GM21723 (cell line): ENCODE measurements around the gene HOXD9.

Experiments used
- ATAC-seq: cut with Tn5 transposase; IDR thresholded peaks from one replicate; pipeline ENCODE4 v1.9.1; 2021; ENCODE audit warnings: mild to moderate bottlenecking, moderate library complexity; ENCODE audit not compliant: unreplicated experiment

The HOXD9 gene

GRCh38 chr2:176098366-176099158 lies 24.0 kb upstream of the HOXD9 start:
- ATAC-seq: no peak

DNA sequence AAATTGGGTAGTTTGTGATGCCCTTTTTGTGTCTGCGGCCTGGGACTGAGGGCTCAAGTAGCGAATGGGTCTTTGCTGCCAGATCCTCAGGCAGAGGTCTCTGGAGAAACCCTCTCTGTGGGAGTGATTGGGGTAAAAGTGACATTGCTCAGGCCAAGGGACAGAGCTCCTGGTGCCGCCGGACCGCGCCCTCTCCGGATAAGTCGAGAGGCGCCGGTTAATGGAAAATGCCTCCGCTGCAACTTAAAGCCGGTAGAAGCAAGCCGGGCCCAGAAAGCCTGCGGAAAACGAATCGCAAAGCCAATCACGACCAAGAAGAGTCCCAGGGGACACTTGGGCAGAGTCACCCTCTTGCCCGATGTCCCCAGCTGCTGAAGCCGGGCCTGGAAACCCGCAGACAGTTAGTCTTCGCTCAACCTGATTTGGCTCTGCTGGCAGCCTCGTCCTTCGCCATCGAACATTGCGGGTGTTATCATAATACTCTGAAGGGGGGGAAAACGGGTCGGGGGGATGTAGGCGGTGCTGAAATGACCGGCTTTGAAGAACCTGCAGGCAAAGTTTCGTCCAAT lies 23.3 kb upstream of the HOXD9 start:
- ATAC-seq: no peak

DNA sequence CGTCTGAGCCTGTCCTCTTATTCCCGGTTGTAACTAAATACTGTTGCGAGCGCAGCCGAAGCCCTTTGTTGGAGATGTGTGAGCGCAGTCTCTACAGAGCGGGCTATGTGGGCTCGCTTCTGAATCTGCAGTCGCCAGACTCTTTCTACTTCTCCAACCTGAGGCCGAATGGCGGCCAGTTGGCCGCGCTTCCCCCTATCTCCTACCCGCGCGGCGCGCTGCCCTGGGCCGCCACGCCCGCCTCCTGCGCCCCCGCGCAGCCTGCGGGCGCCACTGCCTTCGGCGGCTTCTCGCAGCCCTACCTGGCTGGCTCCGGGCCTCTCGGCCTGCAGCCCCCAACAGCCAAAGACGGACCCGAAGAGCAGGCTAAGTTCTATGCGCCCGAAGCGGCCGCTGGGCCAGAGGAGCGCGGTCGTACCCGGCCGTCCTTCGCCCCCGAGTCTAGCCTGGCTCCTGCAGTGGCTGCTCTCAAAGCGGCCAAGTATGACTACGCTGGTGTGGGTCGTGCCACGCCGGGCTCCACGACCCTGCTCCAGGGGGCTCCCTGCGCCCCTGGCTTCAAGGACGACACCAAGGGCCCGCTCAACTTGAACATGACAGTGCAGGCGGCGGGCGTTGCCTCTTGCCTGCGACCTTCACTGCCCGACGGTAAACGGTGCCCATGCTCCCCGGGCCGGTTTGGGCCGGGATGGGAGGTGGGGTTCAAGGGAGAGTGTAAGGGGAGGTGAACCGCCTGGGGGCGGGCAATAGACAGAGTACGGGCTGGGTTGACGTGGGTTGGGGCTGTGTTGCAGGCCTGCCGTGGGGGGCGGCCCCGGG lies 22.6 kb upstream of the HOXD9 start, which contains the start of gene HOXD12:
Gene HOXD12 (plus strand): TSS at position 68 of the 819 bp plus-strand sequence. CDS start 7 bp downstream, at position 75.
- no peak for ATAC-seq

DNA sequence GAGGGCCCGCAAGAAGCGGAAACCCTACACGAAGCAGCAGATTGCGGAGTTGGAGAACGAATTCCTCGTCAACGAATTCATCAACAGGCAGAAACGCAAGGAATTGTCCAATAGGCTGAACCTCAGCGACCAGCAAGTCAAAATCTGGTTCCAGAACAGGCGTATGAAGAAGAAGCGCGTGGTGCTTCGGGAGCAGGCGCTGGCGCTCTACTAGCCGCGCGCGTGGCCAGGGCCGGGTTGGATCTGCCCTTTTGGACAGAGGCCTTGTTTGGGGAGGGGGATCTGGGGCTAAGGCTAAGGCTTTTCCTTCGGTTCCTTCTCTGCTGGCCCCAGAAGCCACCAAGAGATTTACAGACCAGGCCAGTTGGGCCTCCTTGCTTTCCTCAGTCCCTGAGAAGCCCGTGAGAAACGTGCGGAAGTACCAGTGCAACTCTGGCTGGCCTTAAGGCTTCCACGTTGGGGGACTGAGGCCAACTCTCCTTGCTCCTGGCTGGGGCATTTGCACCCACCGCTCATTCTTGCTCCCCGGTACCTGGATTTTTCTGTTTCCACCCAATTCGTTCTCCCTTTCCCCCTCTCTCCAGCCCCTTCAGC lies 21.9 kb upstream of the HOXD9 start:
- no peak for ATAC-seq

DNA sequence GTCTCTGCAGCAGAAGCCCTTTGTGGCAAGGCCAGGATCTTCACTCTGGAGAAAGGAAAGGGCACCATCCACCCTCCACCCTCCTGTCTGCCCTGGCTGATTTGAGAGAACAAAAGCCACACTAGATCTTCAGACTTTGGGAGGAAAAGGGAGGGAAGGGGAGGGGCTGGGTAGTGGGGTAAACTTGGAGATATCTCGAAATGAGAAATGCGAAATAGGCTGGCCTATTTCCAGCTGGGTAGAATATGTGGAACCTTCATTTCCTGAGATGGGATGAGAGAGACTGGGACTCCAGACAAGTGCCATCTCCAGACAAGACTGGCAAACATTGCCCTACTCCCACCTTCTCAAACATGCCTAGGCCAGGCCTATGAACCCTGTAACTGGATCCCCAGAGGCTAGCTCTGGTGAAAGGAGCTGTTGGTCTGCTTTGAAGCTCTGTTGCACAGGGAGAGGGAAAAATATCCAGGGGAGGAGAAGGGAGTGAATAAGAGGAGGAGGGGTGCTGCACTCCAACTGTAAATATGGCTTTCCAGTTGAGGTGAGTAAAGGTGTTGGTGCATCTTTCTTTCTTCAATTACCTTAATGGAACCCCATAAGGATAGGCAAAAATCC lies 21.2 kb upstream of the HOXD9 start:
- ATAC-seq: no peak

DNA sequence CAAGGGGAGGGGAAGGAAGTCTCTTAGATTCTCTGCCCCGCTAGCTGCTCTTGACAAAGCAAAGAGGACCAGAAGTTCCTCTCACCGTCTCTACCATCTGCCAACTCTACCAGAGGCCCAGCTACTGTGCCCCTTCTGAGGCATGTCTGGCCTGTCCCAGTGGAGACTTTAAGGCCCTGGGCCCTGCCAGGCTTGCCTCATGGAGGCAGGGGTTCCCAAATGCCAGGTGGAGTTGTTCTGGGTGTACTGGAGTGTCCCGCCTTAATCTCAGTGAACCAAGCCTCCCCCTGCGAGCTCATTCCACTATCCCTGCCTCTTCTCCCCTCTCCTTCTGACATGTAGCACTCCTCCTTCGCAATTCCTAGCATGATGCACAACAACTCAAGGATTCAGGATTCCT lies 20.7 kb upstream of the HOXD9 start:
- no peak for ATAC-seq

- no peak for ATAC-seq
Observed at GRCh38 chr2:176102309-176102866, 20.1 kb upstream of the HOXD9 start.

GRCh38 chr2:176103194-176103593 lies 19.3 kb upstream of the HOXD9 start:
- ATAC-seq: no peak

- ATAC-seq: no peak
Observed at GRCh38 chr2:176103742-176104315, 18.7 kb upstream of the HOXD9 start.

DNA sequence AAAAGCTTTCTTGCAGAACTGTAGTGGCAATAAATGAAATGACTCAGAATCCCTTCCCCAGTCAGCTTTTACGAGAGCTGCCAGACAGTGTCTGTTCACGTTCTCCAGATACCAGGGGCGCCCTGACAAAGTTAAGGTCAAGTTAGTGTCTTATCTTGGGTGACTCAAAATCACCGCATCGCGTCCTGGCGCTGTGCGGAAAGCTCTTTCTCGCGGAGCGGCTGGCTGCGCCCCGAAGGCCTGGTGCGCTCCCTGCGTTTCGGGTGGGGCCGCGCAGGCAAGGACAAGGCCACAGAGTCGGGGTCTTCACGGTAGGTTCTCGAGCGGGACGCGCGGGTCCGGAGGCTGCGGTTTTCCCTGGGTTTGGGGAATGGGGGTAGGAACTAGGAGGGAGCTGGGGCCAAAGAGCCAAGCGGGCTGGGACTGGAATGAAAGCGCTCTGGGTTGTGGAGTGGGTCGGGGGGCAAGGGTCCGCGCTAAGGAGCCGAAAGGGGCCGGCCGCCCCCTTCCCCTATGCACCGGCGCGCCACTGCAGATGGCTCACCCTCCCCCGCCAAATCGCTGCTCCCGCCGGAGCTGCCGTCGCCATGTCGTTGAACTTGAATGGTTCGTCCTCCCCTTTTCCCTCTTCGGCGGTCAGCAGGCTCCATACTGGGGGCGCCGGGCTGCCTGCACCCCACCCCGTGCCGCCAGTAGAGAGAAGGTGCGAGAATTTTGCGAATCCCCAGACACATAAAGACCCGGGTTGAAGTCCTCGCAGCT lies 18.0 kb upstream of the HOXD9 start:
- ATAC-seq: no peak

DNA sequence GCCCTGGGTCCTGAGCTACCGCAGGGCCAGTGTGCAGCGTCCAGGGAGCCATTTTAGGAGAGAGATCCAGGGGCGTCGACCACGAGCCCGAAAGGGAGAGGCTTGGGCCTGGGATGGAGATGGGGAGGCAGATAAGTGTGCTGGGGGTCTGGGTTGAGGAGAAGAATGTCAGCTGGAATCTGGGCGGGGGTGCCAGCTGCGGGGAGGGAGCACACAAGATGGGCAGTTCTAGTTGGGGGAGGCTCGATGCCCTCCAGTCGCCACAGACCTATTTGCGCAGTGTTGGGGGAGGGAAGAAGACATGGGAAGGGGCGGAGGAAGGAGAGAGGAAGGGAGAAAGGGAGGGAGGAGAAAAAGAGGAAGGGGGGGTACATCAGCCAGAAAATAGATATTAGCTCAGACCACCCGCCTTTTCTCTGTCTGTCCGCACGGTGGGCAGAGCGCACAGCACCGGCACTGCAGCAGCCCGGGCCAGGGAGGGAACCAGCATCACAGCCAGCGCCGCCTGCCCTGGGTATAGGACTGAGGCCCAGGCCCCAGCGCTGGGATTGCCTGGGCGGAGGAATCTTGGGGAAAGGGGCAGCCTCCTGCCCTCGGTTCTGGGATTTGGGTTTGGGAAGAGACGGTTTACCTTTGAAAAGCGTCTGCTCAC lies 17.3 kb upstream of the HOXD9 start:
- no peak for ATAC-seq

GRCh38 chr2:176105730-176106580 lies 16.6 kb upstream of the HOXD9 start:
- no peak for ATAC-seq

GRCh38 chr2:176106581-176107539 lies 15.7 kb upstream of the HOXD9 start, which contains the start of gene HOXD11:
TSS of gene HOXD11 (plus strand) at chr2:176107280. CDS start at chr2:176107356, 76 bp downstream.
- no peak for ATAC-seq

DNA sequence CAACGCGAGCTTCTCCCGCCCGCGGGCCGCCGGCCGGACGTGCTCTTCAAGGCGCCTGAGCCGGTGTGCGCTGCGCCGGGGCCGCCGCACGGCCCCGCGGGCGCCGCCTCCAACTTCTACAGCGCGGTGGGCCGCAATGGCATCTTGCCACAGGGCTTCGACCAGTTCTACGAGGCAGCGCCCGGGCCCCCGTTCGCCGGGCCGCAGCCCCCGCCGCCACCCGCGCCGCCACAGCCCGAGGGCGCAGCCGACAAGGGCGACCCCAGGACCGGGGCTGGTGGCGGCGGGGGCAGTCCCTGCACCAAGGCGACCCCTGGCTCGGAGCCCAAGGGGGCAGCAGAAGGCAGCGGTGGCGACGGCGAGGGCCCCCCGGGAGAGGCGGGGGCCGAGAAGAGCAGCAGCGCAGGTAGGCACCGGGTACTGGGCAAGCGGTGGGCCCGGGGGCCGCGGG lies 14.8 kb upstream of the HOXD9 start:
- ATAC-seq: no peak

GRCh38 chr2:176109192-176109901 lies 13.2 kb upstream of the HOXD9 start:
- ATAC-seq: no peak

DNA sequence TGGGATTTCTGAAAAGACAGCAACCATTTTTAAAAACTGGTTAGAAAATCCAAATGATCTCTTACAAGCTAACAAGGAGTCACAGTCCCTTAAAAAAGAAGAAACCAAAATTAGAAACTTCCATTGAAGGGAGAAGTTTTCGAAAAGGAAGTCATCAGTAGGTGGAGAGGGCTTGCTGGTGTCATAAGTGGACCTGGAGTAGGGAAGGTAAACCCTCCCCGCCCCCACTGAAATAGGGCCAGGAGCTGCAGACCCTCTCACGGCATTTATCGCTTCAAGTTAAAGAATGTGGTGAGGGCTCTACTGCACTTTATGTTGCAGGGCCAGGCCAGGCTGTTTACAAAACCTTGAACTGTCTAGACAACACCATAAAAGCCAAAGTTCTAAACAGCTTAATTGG lies 12.6 kb upstream of the HOXD9 start:
- ATAC-seq: no peak
